SK-N-SH treated with all-trans-retinoic acid at 6 μM for 48 hours (cell line): ENCODE measurements around the gene GRIK4.

ENCODE experiments used
- ARNTL ChIP-seq: fragments of 450-650 bp; formaldehyde crosslinking; IDR thresholded peaks from 2 replicates; pipeline ENCODE4 v1.5.0; 2020; ENCODE audit warnings: low read depth, mild to moderate bottlenecking, moderate library complexity, borderline replicate concordance
- POU6F1 ChIP-seq: fragments of 250-450 bp; sonication (Bioruptor Pico); IDR thresholded peaks from 2 replicates; pipeline ENCODE4 v1.8.0; 2021; ENCODE audit warnings: low read depth, mild to moderate bottlenecking, moderate library complexity, borderline replicate concordance
- RARB ChIP-seq: fragments of 250-450 bp; sonication (Bioruptor Pico); IDR thresholded peaks from 2 replicates; pipeline ENCODE4 v1.8.0; 2021; ENCODE audit warnings: mild to moderate bottlenecking, moderate library complexity
- TCF4 ChIP-seq: fragments of 250-450 bp; sonication (Bioruptor Pico); IDR thresholded peaks from 2 replicates; pipeline ENCODE4 v1.8.0; 2021; ENCODE audit warnings: mild to moderate bottlenecking, moderate library complexity, borderline replicate concordance
- TOX ChIP-seq: fragments of 250-450 bp; sonication (Bioruptor Pico); IDR thresholded peaks from 2 replicates; pipeline ENCODE4 v1.8.0; 2021; ENCODE audit warnings: mild to moderate bottlenecking, moderate library complexity, borderline replicate concordance
- ZC3H10 ChIP-seq: fragments of 250-450 bp; sonication (Bioruptor Pico); IDR thresholded peaks from 2 replicates; pipeline ENCODE4 v1.5.1; 2021; ENCODE audit warnings: mild to moderate bottlenecking, moderate library complexity
- TF ChIP-seq, protein P1 (sequence below): fragments of 250-450 bp; sonication (Bioruptor Pico); IDR thresholded peaks from 2 replicates; pipeline ENCODE4 v1.8.0; 2020; ENCODE audit warnings: mild to moderate bottlenecking, moderate library complexity, borderline replicate concordance

- no peak for TF ChIP-seq ZC3H10
- no peak for TF ChIP-seq TOX
- TF ChIP-seq POU6F1 (CRISPR knock-in tag), result no peak
- TF ChIP-seq RARB (CRISPR knock-in tag), result no peak
- TF ChIP-seq ARNTL (CRISPR knock-in tag), result no peak
- TF ChIP-seq, protein P1, sequence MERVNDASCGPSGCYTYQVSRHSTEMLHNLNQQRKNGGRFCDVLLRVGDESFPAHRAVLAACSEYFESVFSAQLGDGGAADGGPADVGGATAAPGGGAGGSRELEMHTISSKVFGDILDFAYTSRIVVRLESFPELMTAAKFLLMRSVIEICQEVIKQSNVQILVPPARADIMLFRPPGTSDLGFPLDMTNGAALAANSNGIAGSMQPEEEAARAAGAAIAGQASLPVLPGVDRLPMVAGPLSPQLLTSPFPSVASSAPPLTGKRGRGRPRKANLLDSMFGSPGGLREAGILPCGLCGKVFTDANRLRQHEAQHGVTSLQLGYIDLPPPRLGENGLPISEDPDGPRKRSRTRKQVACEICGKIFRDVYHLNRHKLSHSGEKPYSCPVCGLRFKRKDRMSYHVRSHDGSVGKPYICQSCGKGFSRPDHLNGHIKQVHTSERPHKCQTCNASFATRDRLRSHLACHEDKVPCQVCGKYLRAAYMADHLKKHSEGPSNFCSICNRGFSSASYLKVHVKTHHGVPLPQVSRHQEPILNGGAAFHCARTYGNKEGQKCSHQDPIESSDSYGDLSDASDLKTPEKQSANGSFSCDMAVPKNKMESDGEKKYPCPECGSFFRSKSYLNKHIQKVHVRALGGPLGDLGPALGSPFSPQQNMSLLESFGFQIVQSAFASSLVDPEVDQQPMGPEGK (CRISPR knock-in tag), result no peak
- no peak for TF ChIP-seq TCF4 (CRISPR knock-in tag)
These were observed 123.2 kb downstream of the GRIK4 start for GRCh38 chr11:120634706-120635105.
